ENCODE measurements around the gene TIGD3. TPM values are rescaled to one million over a fixed set of nuclear protein-coding genes. Genes with fewer than 3 reads are reported as not detected.

TIGD3 gene
- total RNA-seq, 1 donor from 2014 or later, result 1.2 TPM

- H3K9me3 Mint-ChIP-seq, result no peaks in the 10 kb centered on the region
- no peak for DNase-seq (ENCODE audit: extremely low spot score, unreplicated experiment)
- no peak for TF ChIP-seq CTCF (conservative IDR thresholded peaks at IDR 0.05)
- H3K4me1 Mint-ChIP-seq (ENCODE audit: unreplicated experiment), result peaks cover 16% of the 10 kb centered on the region
- H3K36me3 Mint-ChIP-seq, result no peaks in the 10 kb centered on the region
- no peak overlapping the region for H3K27ac Mint-ChIP-seq
- H3K27me3 Mint-ChIP-seq, result no peaks in the 10 kb centered on the region
- H3K4me3 Mint-ChIP-seq, result no peak overlapping the region
Measured at GRCh38 chr11:65378928-65379638, 24.5 kb downstream of the TIGD3 start.

GRCh38 chr11:65379698-65380459, 25.3 kb downstream of the TIGD3 start:
- Mint-ChIP-seq H3K4me3 (no peak overlapping the region), H3K27me3 (no peaks in the 10 kb centered on the region), H3K4me1 (ENCODE audit: unreplicated experiment) (peaks cover 24% of the 10 kb centered on the region), H3K36me3 (no peaks in the 10 kb centered on the region), H3K27ac (no peak overlapping the region), H3K9me3 (no peaks in the 10 kb centered on the region)
- no peak for TF ChIP-seq CTCF (conservative IDR thresholded peaks at IDR 0.05)
- no peak for DNase-seq (ENCODE audit: extremely low spot score, unreplicated experiment)

- no peak for TF ChIP-seq CTCF (conservative IDR thresholded peaks at IDR 0.05)
- Mint-ChIP-seq H3K36me3 (no peaks in the 10 kb centered on the region), H3K9me3 (no peaks in the 10 kb centered on the region), H3K4me3 (no peak overlapping the region), H3K27ac (no peak overlapping the region), H3K4me1 (ENCODE audit: unreplicated experiment) (peaks cover 26% of the 10 kb centered on the region), H3K27me3 (no peaks in the 10 kb centered on the region)
- DNase-seq (ENCODE audit: extremely low spot score, unreplicated experiment), result no peak
Measured at GRCh38 chr11:65380460-65381119, 26.0 kb downstream of the TIGD3 start.

GRCh38 chr11:65381716-65382032, 27.1 kb downstream of the TIGD3 start:
- Mint-ChIP-seq H3K27me3 (no peaks in the 10 kb centered on the region), H3K9me3 (no peaks in the 10 kb centered on the region), H3K36me3 (no peaks in the 10 kb centered on the region), H3K27ac (peak overlapping the region; percentile 98), H3K4me3 (peak overlapping the region; percentile 79), H3K4me1 (ENCODE audit: unreplicated experiment) (peaks cover 26% of the 10 kb centered on the region)
- no peak for DNase-seq (ENCODE audit: extremely low spot score, unreplicated experiment)
- TF ChIP-seq CTCF (conservative IDR thresholded peaks at IDR 0.05), result no peak

- H3K27ac Mint-ChIP-seq, result peak within 1 kb of the TSS; percentile 98
- no peaks in the 10 kb centered on the region for H3K9me3 Mint-ChIP-seq
- peak; percentile 83 for DNase-seq (ENCODE audit: extremely low spot score, unreplicated experiment)
- H3K27me3 Mint-ChIP-seq, result no peaks in the 10 kb centered on the region
- no peaks in the 10 kb centered on the region for H3K36me3 Mint-ChIP-seq
- H3K4me1 Mint-ChIP-seq (ENCODE audit: unreplicated experiment), result peaks cover 26% of the 10 kb centered on the region
- peak; percentile 79 for TF ChIP-seq CTCF (conservative IDR thresholded peaks at IDR 0.05)
- peak within 1 kb of the TSS; percentile 79 for H3K4me3 Mint-ChIP-seq
Measured at GRCh38 chr11:65382033-65382803, 27.7 kb downstream of the TIGD3 start, which contains the start of gene SLC25A45. Gene SLC25A45, minus strand, starts transcription at chr11:65382646. Its CDS starts 695 bp downstream, at chr11:65381951.

Measured in type B pancreatic cell (in vitro differentiated cells).